Measurements from ENCODE around the gene TRA2A.
"Not testable (repeated sequence)": the region's sequence is repeated elsewhere in the genome, so short reads cannot be mapped to it uniquely, and the experiment has no call there.

Gene TRA2A

DNA sequence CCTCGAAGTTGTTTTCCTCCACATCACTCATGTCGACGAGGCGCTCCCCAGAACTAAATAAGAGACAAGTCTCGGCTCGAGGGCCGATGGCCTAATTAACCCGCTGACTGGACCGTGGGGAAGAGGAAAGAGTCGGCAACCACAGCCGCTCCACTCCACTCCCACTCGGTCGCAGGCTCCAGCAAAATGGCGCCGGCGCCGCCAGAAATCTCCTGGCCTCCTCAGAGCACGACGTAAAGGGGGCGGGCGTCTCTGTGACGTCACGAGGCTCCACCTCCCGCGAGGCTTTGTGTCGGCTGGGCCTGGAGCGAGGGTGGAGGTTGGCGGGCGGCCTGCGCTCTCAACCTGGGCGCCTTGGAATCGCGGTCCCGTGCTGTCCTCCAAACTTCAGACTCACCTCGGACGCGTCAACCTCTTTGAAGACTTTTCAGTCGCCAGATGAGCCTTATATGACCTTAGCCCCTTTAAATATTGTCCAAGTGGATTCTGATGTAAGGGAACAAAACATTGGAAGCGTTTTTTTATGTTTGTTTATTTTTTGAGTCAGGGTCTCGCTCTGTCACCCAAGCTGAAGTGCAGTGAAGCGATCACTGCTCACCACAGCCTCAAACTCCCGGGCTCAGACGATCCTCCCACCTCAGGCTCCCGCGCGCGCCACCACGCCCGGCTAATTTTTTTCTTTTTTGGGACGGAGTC lies at the start of gene TRA2A:
Gene TRA2A (minus strand): TSS at position 188 of the 696 bp plus-strand sequence. CDS start 157 bp downstream, at position 31.
- DNase-seq = peak; percentile 75

- DNase-seq = peak; percentile 39
Measured at GRCh38 chr7:23570592-23571200, 38.9 kb upstream of the TRA2A start.

GRCh38 chr7:23558303-23558702 lies 26.5 kb upstream of the TRA2A start:
- DNase-seq = no peak

DNA sequence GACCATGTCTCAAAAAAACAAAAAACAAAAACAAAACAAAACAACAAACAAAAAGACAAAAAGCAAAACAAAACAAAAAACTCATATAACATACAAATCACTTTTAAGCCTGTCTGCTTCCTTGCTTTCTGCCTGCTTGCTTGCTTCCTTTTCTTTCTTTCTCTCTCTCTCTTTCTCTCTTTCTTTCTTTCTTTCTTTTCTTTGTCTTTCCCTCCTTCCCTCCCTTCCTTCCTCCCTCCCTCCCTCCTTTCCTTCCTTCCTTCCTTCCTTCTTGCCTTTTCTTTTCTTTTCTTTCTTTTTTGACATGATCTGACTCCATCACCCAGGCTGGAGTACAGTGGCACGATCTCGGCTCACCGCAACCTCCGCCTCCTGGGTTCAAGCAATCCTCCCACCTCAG lies 15.9 kb upstream of the TRA2A start:
- DNase-seq = no peak

DNA sequence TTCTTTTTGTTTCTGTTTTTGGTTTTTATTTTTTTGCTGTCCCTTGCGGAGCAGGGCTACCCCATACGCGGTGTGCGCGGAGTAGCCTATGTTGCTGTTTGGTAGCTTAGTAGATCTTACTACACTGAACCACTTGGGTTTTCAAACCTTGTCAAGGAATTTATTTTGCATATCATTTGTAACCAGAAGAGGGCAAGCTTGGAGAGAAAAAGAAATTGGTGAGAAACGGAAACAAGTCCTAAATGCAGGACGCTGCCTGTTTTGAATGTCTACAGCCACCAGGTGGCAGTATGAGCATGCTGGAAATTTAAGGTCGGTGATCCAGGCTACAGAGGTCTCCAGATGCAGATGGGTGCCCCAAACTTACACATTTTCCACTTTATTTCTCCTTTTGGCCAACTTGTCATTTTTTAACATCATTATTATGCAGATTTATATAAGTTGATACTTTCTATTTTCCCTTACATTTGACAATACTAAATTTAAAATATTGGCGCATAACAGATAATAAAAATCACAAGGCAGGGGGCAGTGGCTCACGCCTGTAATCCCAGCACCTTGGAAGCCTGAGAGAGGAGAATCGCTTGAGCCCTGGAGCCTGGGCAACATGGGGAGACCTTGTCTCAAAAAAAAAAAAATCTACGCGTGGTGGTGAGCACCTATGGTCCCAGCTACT lies 15.3 kb upstream of the TRA2A start:
- peak; percentile 50 for DNase-seq

- DNase-seq = no peak
Measured at GRCh38 chr7:23545493-23545892, 13.7 kb upstream of the TRA2A start.

- peak; percentile 48 for DNase-seq
Measured at GRCh38 chr7:23544913-23545354, 13.2 kb upstream of the TRA2A start.

DNA sequence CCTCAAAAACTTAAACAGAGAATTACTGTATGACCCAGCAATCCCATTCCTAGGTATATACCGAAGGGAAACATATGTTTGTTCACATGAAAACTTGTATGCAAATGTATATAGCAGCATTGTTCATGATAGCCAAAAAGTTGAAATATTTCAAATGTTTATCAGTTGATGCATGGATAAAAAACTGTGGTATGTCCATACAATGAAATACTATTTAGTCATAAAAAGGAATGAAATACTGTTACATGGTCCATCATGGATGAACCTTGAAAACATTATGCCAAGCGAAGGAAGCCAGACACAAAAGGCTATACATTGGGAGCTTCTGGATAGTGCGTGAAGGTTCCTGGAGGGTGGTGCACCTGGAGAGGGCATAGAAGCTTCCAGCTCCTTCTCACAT lies 11.0 kb upstream of the TRA2A start:
- DNase-seq = no peak

GRCh38 chr7:23539494-23539907 lies 7.7 kb upstream of the TRA2A start:
- DNase-seq = no peak

GRCh38 chr7:23538301-23538700 lies 6.5 kb upstream of the TRA2A start:
- DNase-seq = no peak

DNA sequence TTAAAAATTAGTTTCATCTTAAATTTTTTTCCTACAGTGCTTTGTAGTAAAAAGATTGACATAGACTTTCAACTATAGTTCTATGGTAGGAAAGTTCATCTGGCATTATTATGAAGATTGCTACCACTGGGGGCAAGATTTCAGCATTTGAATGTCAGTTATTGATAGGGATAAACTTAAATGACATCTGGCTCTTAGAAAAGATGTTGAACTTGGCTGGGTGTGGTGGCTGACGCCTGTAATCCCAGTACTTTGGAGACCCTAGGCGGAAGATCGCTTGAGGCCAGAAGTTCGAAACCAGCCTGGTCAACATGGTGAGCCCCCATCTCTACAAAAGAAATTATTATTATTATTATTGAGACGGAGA lies 1.4 kb upstream of the TRA2A start:
- no peak for DNase-seq

DNA sequence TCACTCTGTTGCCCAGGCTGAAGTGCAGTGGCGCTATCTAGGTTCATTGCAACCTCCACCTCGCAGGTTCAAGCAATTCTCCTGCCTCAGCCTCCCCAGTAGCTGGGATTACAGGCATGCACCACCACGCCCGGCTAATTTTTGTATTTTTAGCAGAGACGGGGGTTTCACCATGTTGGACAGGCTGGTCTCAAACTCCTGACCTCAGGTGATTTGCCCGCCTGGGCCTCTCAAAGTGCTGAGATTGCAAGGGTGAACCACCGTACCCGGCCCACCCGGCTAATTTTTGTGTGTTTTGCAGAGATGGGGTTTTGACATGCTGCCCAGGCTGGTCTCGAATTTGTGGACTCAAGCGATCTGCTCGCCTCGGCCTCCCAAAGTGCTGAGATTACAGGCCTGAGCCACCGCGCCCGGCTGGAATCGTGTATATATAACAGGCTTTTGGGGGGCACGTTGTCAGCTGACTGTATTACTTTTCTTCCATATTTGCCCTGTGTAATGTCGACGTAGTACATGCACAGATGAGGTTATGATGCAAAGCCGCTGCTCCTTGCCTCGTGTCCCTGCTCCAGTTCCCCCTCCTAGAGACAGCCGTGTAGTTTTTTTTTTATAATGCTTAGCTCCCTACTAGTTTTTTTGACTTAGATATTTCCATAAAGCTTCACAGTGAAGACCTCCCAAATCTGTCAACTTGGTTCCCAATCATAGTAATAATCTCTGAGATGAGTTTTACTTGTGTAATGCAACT lies 883 bp upstream of the TRA2A start:
- DNase-seq = no peak

- DNase-seq = no peak
Measured at GRCh38 chr7:23531050-23531793, 559 bp downstream of the TRA2A start.

- DNase-seq = no peak
Measured at GRCh38 chr7:23530405-23530804, 1.4 kb downstream of the TRA2A start.

DNA sequence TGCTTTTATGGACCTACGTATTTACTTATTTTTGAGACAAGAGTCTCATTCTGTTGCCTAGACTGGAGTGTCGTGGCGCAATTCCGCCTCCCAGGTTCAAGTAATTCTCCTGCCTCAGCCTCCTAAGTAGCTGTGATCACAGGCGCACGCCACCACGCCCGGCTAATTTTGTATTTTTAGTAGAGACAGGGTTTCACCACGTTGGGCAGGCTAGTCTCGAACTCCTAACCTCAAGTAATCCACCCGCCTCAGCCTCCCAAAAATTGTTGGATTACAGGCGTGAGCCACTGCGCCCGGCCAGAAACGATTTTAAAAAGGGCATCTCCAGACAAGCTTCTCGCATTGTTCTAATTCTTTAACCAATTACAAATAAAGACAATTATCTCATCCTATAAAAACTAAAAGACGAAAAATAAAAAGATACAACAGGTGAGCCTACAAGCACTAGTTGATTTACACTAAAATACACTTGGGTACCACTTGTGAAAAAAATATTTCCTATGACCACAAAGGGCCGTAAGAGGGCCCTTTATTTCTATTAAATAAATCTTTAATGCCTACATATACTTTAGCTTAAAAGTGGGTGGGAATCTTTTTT lies 2.4 kb downstream of the TRA2A start:
- no peak for DNase-seq

- not testable (repeated sequence) for DNase-seq
Measured at GRCh38 chr7:23525611-23526010, 6.2 kb downstream of the TRA2A start.

GRCh38 chr7:23524473-23524872 lies 7.3 kb downstream of the TRA2A start:
- no peak for DNase-seq

DNA sequence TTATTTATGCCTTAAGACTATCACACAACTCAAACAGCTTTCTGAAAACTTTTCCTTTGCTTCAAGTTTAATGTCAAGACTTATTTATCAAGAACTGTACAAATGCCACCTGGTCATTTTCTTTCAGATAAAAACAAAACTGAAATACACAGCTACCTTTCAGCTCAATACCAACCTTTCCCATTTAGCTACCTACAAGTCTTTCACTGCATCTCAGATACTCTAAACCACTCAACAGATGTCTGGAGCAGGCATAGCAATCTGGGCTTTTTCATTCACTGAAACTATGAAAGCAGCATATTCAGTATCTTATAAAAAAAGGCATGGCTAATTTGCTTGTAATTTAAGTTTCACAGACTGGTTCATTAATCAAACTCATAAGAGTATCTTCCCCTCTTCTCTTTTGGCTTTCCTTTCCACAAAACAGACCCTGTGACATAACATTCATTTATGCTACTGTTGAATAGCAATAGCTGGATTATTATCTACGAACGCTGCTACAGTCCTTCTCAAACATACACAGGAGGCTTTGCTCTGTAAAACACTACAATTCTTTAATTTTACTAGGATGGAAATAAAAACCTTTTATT lies 8.2 kb downstream of the TRA2A start:
- DNase-seq = no peak

DNA sequence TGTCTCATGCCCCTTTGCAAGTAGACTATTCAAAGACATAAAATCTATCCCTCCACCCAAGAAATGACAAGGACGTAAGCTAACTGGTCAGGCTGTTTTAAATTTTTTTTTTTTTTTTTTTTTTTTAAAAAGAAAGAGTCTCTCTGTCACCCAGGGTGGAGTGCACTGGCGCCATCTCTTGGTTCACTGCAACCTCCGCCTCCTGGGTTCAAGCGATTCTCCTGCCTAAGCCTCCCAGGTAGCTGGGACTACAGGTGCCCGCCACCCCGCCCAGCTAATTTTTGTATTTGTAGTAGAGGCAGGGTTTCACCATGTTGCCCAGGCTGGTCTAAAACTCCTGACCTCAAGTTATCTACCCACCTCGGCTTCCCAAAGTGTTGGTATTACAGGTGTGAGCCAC lies 11.2 kb downstream of the TRA2A start:
- DNase-seq = no peak

GRCh38 chr7:23514755-23515154 lies 17.0 kb downstream of the TRA2A start:
- DNase-seq = no peak

GRCh38 chr7:23513746-23514145 lies 18.0 kb downstream of the TRA2A start:
- DNase-seq = not testable (repeated sequence)

DNA sequence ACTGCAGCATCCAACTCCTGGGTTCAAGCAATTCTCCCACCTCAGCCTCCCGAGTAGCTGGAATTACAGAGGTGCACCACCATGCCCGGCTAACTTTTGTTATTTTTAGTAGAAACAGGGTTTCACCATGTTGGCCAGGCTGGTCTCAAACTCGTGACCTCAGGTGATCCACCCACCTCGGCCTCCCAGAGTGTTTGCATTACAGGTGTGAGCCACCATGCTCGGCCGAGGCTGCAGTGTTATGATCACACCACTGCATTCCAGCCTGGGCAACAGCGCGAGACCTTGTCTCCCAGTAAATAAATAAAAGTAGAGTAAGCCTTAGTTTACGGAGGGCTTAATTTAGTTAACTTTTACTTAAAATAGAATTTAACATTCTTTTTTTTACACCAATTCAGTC lies 37.8 kb downstream of the TRA2A start:
- no peak for DNase-seq
